NCI-H2081 (cell line): ENCODE results near the gene ZNF862.
"Not testable (repeated sequence)": the region's sequence is repeated elsewhere in the genome, so short reads cannot be mapped to it uniquely, and the experiment has no call there.

Experiments
- DNase-seq, 2 experiments: peaks; one replicate each; lab custom pipeline; 2025; lab: John Stamatoyannopoulos, UW

Gene ZNF862

GRCh38 chr7:149824748-149825566, 13.2 kb upstream of the ZNF862 start:
- no peak for DNase-seq

- no peak for DNase-seq
These were observed 12.4 kb upstream of the ZNF862 start for GRCh38 chr7:149825567-149826343.

GRCh38 chr7:149826344-149827088, 11.7 kb upstream of the ZNF862 start:
- DNase-seq = no peak

- DNase-seq = no peak
These were observed 10.8 kb upstream of the ZNF862 start for GRCh38 chr7:149827089-149827981.

GRCh38 chr7:149828357-149829309, 9.5 kb upstream of the ZNF862 start:
- DNase-seq = no peak

GRCh38 chr7:149830527-149830926, 7.6 kb upstream of the ZNF862 start:
- DNase-seq = not testable (repeated sequence)

- no peak for DNase-seq
These were observed 7.0 kb upstream of the ZNF862 start for GRCh38 chr7:149830997-149831740.

- DNase-seq = no peak
These were observed 6.4 kb upstream of the ZNF862 start for GRCh38 chr7:149831741-149832219.

- no peak for DNase-seq
These were observed 5.7 kb upstream of the ZNF862 start for GRCh38 chr7:149832332-149833041.

GRCh38 chr7:149833495-149834130, 4.6 kb upstream of the ZNF862 start:
- DNase-seq = no peak

- no peak for DNase-seq
These were observed 3.6 kb upstream of the ZNF862 start for GRCh38 chr7:149834601-149835000.

GRCh38 chr7:149836434-149836833, 1.7 kb upstream of the ZNF862 start:
- DNase-seq = no peak

- no peak for DNase-seq
These were observed 481 bp upstream of the ZNF862 start for GRCh38 chr7:149837564-149838223.

- DNase-seq = peak in 1 of 2 experiments; percentile 42
These were observed 825 bp downstream of the ZNF862 start for GRCh38 chr7:149838992-149839408.

GRCh38 chr7:149839933-149840332, 1.8 kb downstream of the ZNF862 start:
- DNase-seq = no peak

- no peak for DNase-seq
These were observed 5.4 kb downstream of the ZNF862 start for GRCh38 chr7:149843566-149843965.

- DNase-seq = no peak
These were observed 6.3 kb downstream of the ZNF862 start for GRCh38 chr7:149844445-149844844.
